ENCODE results near the gene IQSEC3.
"Not testable (repeated sequence)": the region's sequence is repeated elsewhere in the genome, so short reads cannot be mapped to it uniquely, and the experiment has no call there.

The IQSEC3 gene

GRCh38 chr12:66428-66781, at the start of gene IQSEC3:
Gene IQSEC3 (plus strand): TSS chr12:66767. CDS start chr12:66883, 116 bp downstream.
- not testable (repeated sequence) for DNase-seq (ENCODE audit: low read depth)

DNA sequence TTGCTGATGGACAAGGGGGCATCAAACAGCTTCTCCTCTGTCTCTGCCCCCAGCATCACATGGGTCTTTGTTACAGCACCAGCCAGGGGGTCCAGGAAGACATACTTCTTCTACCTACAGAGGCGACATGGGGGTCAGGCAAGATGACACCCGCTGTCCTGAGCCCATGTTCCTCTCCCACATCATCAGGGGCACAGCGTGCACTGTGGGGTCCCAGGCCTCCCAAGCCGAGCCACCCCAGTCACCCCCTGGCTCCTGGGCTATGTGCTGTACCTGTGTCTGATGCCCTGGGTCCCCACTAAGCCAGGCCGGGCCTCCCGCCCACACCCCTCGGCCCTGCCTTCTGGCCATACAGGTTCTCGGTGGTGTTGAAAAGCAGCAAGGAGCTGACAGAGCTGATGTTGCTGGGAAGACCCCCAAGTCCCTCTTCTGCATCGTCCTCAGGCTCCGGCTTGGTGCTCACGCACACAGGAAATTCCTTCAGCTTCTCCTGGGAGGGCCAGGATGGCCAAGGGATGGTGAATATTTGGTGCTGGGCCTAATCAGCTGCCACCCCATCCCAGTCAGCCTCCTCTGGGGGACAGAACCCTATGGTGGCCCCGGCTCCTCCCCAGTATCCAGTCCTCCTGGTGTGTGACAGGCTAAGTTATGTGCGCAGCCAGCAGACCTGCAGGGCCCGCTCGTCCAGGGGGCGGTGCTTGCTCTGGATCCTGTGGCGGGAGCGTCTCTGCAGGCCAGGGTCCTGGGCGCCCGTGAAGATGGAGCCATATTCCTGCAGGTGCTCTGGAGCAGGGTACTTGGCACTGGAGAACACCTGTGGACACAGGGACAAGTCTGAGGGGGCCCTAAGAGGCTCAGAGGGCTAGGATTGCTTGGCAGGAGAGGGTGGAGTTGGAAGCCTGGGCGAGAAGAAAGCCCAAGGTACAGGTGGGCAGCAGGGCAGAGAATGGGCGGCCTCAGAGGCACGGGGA, 48.9 kb upstream of the IQSEC3 start:
- not testable (repeated sequence) for DNase-seq (ENCODE audit: low read depth)

DNA sequence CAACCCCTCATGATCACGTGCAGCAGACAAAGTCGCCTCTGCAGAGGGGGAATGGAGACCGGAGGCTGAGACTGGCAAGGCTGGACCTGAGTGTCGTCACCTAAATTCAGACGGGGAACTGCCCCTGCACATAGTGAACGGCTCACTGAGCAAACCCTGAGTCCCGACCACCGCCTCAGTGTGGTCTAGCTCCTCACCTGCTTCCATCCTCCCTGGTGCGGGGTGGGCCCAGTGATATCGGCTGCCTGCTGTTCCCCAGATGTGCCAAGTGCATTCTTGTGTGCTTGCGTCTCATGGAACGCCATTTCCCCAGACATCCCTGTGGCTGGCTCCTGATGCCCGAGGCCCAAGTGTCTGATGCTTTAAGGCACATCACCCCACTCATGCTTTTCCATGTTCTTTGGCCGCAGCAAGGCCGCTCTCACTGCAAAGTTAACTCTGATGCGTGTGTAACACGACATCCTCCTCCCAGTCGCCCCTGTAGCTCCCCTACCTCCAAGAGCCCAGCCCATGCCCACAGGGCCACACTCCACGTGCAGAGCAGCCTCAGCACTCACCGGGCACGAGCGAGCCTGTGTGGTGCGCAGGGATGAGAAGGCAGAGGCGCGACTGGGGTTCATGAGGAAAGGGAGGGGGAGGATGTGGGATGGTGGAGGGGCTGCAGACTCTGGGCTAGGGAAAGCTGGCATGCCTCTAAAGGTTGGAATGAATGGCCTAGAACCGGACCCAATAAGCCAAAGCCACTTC, 47.6 kb upstream of the IQSEC3 start:
- not testable (repeated sequence) for DNase-seq (ENCODE audit: low read depth)

DNA sequence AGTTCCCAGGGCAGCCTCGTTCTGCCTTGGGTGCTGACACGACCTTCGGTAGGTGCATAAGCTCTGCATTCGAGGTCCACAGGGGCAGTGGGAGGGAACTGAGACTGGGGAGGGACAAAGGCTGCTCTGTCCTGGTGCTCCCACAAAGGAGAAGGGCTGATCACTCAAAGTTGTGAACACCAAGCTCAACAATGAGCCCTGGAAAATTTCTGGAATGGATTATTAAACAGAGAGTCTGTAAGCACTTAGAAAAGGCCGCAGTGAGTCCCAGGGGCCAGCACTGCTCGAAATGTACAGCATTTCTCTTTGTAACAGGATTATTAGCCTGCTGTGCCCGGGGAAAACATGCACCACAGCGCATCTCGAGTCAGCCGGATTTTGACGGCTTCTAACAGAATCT, 46.7 kb upstream of the IQSEC3 start:
- DNase-seq (ENCODE audit: low read depth) = not testable (repeated sequence)

DNA sequence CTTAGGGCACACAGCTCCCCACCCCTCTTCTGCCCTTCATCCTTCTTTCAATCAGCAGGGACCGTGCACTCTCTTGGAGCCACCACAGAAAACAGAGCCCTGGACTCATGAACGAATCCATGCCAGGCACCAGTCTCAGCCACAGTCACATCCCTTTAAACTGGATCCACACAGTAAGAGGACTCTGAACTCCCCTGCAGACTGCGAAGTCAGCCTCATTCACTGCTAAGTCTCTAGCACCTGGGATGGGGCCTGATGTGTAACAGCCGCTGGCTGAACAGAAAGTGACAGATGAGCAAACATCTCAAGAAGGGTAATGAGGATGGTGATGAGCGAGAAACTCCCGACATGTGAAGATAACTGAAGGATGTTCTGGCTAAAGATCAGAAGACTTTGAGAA, 45.8 kb upstream of the IQSEC3 start:
- DNase-seq (ENCODE audit: low read depth) = no peak

- no peak for DNase-seq (ENCODE audit: low read depth)
Measured at GRCh38 chr12:21301-22189, 45.0 kb upstream of the IQSEC3 start.

DNA sequence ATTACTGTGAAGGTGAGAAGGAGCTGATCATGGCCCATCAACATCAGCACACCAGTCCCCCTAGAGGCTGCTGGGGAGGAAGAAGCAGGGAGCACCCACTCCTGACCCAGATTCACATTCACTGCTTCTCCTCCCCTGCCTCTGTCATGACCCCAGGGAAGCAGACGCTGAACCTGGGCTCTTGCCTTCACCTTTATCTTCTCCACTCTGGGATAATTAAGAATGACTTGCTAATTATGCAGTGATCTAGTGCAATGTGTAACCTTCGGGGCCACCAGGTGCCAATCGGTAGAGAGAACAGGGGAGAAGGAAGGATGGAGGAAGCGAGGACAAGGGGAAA, 44.4 kb upstream of the IQSEC3 start:
- no peak for DNase-seq (ENCODE audit: low read depth)

DNA sequence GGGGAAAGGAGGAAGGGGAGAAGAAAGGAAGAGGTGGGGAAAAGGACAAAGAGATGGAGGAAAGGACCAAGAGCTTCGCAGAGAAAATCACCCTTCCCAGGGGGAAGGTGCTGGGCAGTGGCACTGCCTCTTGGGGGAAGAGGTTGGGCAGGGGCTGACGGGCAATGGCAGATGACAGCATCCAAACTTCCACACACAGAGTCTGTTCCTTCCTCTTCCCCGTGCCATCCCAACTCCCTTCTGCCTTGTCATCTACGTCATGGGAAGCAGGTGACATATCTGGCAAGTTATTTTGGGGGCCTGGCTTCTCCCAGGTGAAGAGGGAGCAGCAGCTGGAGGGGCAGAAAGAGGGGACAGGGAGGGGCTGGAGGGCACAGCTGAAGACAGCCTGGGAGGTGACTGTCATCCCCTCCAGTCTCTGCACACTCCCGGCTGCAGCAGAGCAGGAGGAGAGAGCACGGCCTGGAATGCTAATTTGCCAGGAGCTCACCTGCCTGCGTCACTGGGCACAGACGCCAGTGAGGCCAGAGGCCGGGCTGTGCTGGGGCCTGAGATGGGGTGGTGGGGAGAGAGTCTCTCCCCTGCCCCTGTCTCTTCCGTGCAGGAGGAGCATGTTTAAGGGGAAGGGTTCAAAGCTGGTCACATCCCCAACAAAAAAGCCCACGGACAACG, 43.9 kb upstream of the IQSEC3 start:
- DNase-seq (ENCODE audit: low read depth) = no peak

DNA sequence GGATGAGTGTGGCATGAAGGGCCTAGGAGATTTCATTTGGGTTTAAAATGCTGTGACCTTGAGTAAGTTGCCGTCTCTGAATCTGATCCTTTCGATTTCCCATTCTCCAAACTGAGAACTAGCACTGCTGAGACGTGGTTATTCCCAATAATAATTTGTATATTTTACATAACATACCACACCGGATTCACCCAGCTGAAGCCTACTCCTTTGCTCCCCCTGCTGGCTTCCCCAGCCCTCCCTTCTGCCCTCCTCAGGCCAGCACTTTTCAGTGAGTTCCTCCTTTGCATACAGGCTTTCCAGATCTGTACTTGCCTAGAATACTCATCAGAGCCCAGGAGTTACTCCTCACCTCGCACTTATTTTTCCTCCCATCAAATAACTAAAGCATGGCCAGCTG, 38.7 kb upstream of the IQSEC3 start:
- DNase-seq (ENCODE audit: low read depth) = not testable (repeated sequence)

GRCh38 chr12:38775-39174, 27.8 kb upstream of the IQSEC3 start:
- DNase-seq (ENCODE audit: low read depth) = not testable (repeated sequence)

- not testable (repeated sequence) for DNase-seq (ENCODE audit: low read depth)
Measured at GRCh38 chr12:39555-40265, 26.9 kb upstream of the IQSEC3 start.

- not testable (repeated sequence) for DNase-seq (ENCODE audit: low read depth)
Measured at GRCh38 chr12:44352-44751, 22.2 kb upstream of the IQSEC3 start.

DNA sequence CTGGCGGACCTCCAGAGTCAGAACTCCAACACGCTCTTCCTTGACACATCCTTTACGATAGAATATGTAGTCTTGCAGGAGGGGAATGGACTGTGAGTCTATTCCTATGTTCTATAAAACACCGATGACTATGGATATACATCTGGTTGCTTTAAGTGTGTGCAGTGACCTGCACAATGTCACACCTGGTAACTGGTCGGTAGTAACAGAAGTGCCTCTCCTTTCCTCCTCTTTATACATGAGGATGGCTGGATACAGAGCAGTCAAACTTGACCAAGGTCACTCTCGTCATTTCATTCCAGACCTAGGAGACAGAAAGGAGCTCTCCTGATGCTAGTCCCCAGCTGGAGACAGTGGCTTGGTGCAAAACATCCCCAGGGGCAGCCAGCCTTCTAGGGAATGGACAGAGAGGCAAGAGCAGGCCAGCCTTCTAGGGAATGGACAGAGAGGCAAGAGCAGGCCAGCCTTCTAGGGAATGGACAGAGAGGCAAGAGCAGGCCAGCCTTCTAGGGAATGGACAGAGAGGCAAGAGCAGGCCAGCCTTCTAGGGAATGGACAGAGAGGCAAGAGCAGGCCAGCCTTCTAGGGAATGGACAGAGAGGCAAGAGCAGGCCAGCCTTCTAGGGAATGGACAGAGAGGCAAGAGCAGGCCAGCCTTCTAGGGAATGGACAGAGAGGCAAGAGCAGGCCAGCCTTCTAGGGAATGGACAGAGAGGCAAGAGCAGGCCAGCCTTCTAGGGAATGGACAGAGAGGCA, 21.2 kb upstream of the IQSEC3 start:
- not testable (repeated sequence) for DNase-seq (ENCODE audit: low read depth)

- DNase-seq (ENCODE audit: low read depth) = not testable (repeated sequence)
Measured at GRCh38 chr12:45991-46358, 20.6 kb upstream of the IQSEC3 start.

DNA sequence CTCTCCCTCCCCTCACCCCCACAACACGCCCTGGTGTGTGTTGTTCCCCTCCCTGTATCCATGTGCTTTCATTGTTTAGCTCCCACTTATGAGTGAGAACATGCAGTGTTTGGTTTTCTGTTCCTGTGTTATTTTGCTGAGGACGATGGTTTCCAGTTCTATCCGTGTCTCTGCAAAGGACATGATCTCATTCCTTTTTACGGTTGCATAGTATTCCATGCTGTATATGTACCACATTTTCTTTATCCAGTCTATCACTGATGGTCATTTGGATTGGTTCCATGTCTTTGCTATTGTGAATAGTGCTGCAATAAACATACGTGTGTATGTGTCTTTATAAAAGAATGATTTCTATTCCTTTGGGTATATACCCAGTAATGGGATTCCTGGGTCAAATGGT, 20.0 kb upstream of the IQSEC3 start:
- DNase-seq (ENCODE audit: low read depth) = not testable (repeated sequence)

GRCh38 chr12:47699-48226, 18.8 kb upstream of the IQSEC3 start:
- DNase-seq (ENCODE audit: low read depth) = not testable (repeated sequence)

DNA sequence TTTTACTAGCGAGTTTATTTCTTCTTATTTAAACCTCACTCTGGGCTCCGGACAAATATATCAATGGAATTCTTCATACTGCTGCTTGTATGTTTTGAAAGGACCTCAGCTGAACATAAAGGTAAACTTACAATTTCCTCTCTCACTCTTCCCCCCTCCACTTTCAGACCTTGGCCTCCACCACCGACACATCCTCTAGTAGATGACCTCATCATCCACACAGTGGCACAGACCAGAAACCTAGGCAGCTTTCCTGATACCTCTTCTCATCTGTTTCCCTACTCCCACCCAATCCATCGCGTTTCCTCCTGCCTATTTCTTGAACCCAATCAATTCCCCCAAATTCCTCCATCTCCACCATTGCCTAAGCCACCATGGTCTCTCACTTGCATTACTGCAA, 17.4 kb upstream of the IQSEC3 start:
- not testable (repeated sequence) for DNase-seq (ENCODE audit: low read depth)

GRCh38 chr12:51087-51486, 15.5 kb upstream of the IQSEC3 start:
- DNase-seq (ENCODE audit: low read depth) = not testable (repeated sequence)

- DNase-seq (ENCODE audit: low read depth) = not testable (repeated sequence)
Measured at GRCh38 chr12:51962-52361, 14.6 kb upstream of the IQSEC3 start.

All from stimulated activated CD8-positive, alpha-beta memory T cell treated with anti-CD3 and anti-CD28 coated beads, Interleukin-12 subunit alpha, Interleukin-12 subunit beta, amount 100 ng/mL, for 1 hour (primary cell).